Spleen (tissue), 11 donors: ENCODE results near the gene BCL3. TPM values are rescaled to one million over a fixed set of nuclear protein-coding genes. Genes with fewer than 3 reads are reported as not detected.

Source experiments
- DNase-seq: peaks from one replicate; pipeline ENCODE4 v3.0.0-alpha.2; 2020
- H3K27ac ChIP-seq, 8 donors: fragments of 200-600 bp; sonication (generic) in 7 of 8; 1 replicate in 4 of 8; 2 replicates in 4 of 8; pipeline versions ENCODE4 v1.5.0 to v1.8.0; 2016 to 2021; ENCODE audit warnings: inconsistent platforms in 4 of 8, mild to moderate bottlenecking in 4 of 8, moderate library complexity in 1 of 8
- H3K27me3 ChIP-seq, 7 donors: fragments of 200-600 bp; sonication (generic) in 6 of 7; replicated peaks in 1 of 7; 1 replicate in 4 of 7; 2 replicates in 3 of 7; pipeline versions ENCODE4 v1.5.0 to v1.8.0; 2016 to 2021; ENCODE audit warnings: inconsistent platforms in 3 of 7, mild to moderate bottlenecking in 1 of 7
- H3K36me3 ChIP-seq, 6 donors: fragments of 200-600 bp; sonication (generic) in 5 of 6; 1 replicate in 4 of 6; 2 replicates in 2 of 6; pipeline versions ENCODE4 v1.5.0 to v1.8.0; 2016 to 2021; ENCODE audit warnings: inconsistent platforms in 2 of 6
- H3K4me1 ChIP-seq, 6 donors: fragments of 200-600 bp; sonication (generic) in 5 of 6; 1 replicate in 3 of 6; 2 replicates in 3 of 6; pipeline versions ENCODE4 v1.5.0 to v1.8.0; 2016 to 2021; ENCODE audit warnings: inconsistent platforms in 3 of 6
- H3K4me3 ChIP-seq, 8 donors: fragments of 200-600 bp; sonication (generic) in 7 of 8; 1 replicate in 4 of 8; 2 replicates in 4 of 8; pipeline versions ENCODE4 v1.5.0 to v1.8.0; 2016 to 2021; ENCODE audit warnings: inconsistent platforms in 4 of 8, mild to moderate bottlenecking in 4 of 8, moderate library complexity in 2 of 8
- H3K9me3 ChIP-seq, 8 donors: fragments of 200-600 bp; sonication (generic) in 7 of 8; 1 replicate in 4 of 8; 2 replicates in 4 of 8; pipeline versions ENCODE4 v1.5.0 to v1.8.0; 2016 to 2021; ENCODE audit warnings: inconsistent platforms in 4 of 8
- POLR2A ChIP-seq, 3 donors: fragments of 450-650 bp; IDR thresholded peaks; one replicate each; pipeline ENCODE4 v1.5.1; 2017; ENCODE audit warnings: antibody characterized with exemption in 3 of 3, mild to moderate bottlenecking in 1 of 3
- POLR2AphosphoS5 ChIP-seq, 3 donors: sonication (generic); formaldehyde crosslinking; IDR thresholded peaks; one replicate each; pipeline ENCODE4 v1.5.1; 2017; ENCODE audit warnings: antibody characterized with exemption in 3 of 3
- WGBS, 5 donors: extraction: QIAGEN DNeasy Blood & Tissue Kit in 3 of 5; methylation state at CpG; one replicate each; pipeline versions ENCODE4 v1.1.5 to v1.1.7; 2013 to 2018; 5-methylcytosine and 5-hydroxymethylcytosine counted together
- intact Hi-C: fragments of 100-400 bp; cut with DNase I; formaldehyde crosslinking; loops from one replicate; pipeline ENCODE4 v1.15.0; 2023; ENCODE audit warnings: low total_unique reads
- polyA plus RNA-seq, 3 donors: library from polyadenylated mRNA; stranded (reverse); fragments of 200-250 nt; gene quantifications; one replicate each; pipeline ENCODE4 v1.2.1, GENCODE V29; 2013
- total RNA-seq, 7 donors: library from RNA; depleted of rRNA in 3 of 7; stranded (reverse); fragments of >200 nt in 3 of 7; fragmentation: NEBNext Ultra II Directional in 4 of 7; extraction: Animal tissue kit (Norgen Biotek cat#: 25700) in 4 of 7; gene quantifications; one replicate each; pipeline versions ENCODE4 v1.1.0 to v1.2.1, GENCODE V29; 2016 to 2021
- TF ChIP-seq, protein P1 (sequence below), 11 experiments: fragments of 200-600 bp in 7 of 11; fragments of 450-650 bp in 4 of 11; sonication (generic) in 4 of 11; IDR thresholded peaks in 8 of 11; conservative IDR thresholded peaks in 3 of 11; 1 replicate in 7 of 11; 2 replicates in 4 of 11; pipeline versions ENCODE4 v1.4.0 to v1.8.0; 2016 to 2021; ENCODE audit warnings: antibody characterized with exemption in 11 of 11, inconsistent platforms in 4 of 11, mild to moderate bottlenecking in 1 of 11
- donor health status: healthy with polysubstance abuse.
- donor health status: DM: no; HTN: no; CAD: no; lungs with moderate emphysema.
- donor health status: DM: no; HTN: no; CAD: no.
- donor health status: Bipolar disorder and iron deficiency.
- donor health status: healthy.
- donor health status: DM: no; HTN: no; CAD: no.
- donor health status: DM: yes; HTN: yes; CAD: no.

The BCL3 gene
- total and polyA plus RNA-seq, 10 donors, result 26.5 to 229 (median 76.9) TPM

DNA sequence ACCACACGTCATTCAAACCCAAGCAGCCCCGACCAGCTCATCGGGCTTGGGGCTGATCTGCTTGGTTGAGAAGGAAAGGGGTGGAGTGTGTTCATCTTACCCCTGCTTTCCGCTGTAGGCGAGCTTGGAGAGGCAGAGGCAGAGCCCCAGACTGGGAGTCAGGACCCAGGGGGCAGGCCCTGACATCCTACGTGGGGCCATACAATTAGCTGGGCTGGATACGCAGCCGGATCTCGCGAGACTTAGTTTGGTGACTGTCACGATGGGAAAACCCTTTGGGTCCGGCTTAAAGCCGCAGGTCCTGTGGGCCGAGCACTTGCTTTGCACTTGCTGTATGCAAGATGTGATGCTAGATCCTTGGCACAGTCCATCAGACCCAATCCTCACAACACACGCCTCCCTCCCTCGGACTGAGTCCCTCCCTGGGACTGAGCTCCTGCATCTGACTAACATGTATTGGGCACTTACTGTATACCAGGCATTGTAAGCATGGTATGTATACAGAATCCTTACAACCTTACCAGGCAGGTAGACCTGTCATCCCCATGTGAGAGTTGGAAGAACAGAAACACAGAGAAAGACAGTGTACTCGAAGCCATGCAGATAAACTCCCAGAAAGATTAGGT lies 45.8 kb upstream of the BCL3 start:
- H3K27ac ChIP-seq, result no peak overlapping the region
- intact Hi-C loops, result no loop called here
- H3K27me3 ChIP-seq, result peaks cover 0 to 5% (median 0%) of the 10 kb centered on the region in 7 donors
- TF ChIP-seq, protein P1, sequence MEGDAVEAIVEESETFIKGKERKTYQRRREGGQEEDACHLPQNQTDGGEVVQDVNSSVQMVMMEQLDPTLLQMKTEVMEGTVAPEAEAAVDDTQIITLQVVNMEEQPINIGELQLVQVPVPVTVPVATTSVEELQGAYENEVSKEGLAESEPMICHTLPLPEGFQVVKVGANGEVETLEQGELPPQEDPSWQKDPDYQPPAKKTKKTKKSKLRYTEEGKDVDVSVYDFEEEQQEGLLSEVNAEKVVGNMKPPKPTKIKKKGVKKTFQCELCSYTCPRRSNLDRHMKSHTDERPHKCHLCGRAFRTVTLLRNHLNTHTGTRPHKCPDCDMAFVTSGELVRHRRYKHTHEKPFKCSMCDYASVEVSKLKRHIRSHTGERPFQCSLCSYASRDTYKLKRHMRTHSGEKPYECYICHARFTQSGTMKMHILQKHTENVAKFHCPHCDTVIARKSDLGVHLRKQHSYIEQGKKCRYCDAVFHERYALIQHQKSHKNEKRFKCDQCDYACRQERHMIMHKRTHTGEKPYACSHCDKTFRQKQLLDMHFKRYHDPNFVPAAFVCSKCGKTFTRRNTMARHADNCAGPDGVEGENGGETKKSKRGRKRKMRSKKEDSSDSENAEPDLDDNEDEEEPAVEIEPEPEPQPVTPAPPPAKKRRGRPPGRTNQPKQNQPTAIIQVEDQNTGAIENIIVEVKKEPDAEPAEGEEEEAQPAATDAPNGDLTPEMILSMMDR (IDR thresholded peaks at IDR 0.05 in 8 of 11, conservative IDR thresholded peaks at IDR 0.05 in 3 of 11), result no peak
- TF ChIP-seq POLR2AphosphoS5 (IDR thresholded peaks at IDR 0.05) (no peak), POLR2A (IDR thresholded peaks at IDR 0.05) (no peak)
- DNase-seq, result no peak
- no peaks in the 10 kb centered on the region for H3K36me3 ChIP-seq
- no peak overlapping the region for H3K4me3 ChIP-seq
- no peaks in the 10 kb centered on the region for H3K9me3 ChIP-seq
- no peaks in the 10 kb centered on the region for H3K4me1 ChIP-seq
- 86 to 92% (median 90%) methylated on average over 14 to 17 of the region's 17 CpGs for WGBS, 5 donors

DNA sequence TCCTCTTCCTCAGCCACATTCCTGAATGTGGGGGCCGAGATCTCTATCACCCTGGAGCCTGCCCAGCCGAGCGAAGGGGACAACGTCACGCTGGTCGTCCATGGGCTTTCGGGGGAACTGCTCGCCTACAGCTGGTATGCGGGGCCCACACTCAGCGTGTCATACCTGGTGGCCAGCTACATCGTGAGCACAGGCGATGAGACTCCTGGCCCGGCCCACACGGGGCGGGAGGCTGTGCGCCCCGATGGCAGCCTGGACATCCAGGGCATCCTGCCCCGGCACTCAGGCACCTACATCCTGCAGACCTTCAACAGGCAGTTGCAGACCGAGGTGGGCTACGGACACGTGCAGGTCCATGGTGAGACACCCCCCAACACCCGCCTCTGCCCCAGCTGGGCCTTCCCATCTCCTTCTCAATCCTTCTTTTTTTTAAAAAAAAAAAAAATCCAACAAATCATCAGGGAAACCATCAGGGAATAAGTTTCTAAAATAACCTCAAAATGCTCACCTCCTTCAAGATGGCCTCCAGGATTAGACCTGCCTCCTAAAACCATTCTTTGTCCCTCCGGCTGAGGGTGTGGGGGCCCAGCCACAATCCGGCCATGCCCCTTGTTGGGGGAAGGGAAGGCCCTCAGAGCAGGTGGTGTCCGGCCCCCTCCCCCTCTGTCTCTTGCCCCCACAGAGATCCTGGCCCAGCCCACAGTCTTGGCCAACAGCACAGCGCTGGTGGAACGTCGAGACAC lies 45.0 kb upstream of the BCL3 start:
- no peaks in the 10 kb centered on the region for H3K9me3 ChIP-seq
- intact Hi-C loops, result no loop called here
- no peaks in the 10 kb centered on the region for H3K36me3 ChIP-seq
- DNase-seq, result no peak
- H3K27ac ChIP-seq, result no peak overlapping the region
- no peak overlapping the region for H3K4me3 ChIP-seq
- TF ChIP-seq POLR2A (IDR thresholded peaks at IDR 0.05), result no peak
- TF ChIP-seq, protein P1 (IDR thresholded peaks at IDR 0.05 in 8 of 11, conservative IDR thresholded peaks at IDR 0.05 in 3 of 11), result no peak
- no peak for TF ChIP-seq POLR2AphosphoS5 (IDR thresholded peaks at IDR 0.05)
- 85 to 94% (median 92%) methylated on average over 20 to 28 of the region's 28 CpGs for WGBS, 5 donors
- H3K27me3 ChIP-seq, result no peaks in the 10 kb centered on the region
- no peaks in the 10 kb centered on the region for H3K4me1 ChIP-seq

DNA sequence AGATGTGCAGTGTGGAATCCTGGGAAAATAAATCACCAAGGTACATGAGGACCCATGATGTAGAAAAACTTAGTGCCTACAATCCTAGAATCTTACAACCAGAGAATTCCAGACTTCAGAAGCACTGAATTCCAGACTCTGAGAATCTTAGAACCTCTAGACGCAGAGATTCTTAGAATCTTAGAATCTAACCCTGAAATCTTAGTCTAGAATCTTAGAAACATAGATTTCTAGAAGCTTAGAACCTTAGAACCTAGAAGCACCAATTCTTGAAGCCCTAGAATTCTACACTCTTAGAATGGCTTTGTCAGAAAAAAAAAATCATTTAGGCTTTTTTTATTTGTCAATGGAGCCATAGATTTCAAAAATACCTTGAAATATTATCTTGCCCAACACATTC lies 43.5 kb upstream of the BCL3 start:
- no peaks in the 10 kb centered on the region for H3K4me1 ChIP-seq
- TF ChIP-seq, protein P1 (IDR thresholded peaks at IDR 0.05 in 8 of 11, conservative IDR thresholded peaks at IDR 0.05 in 3 of 11), result no peak
- no peak for TF ChIP-seq POLR2A (IDR thresholded peaks at IDR 0.05)
- TF ChIP-seq POLR2AphosphoS5 (IDR thresholded peaks at IDR 0.05), result no peak
- 90 to 96% (median 95%) methylated on average over 1 of the region's 1 CpG for WGBS, 5 donors
- H3K36me3 ChIP-seq, result no peaks in the 10 kb centered on the region
- intact Hi-C loops, result no loop called here
- H3K9me3 ChIP-seq, result no peaks in the 10 kb centered on the region
- DNase-seq, result no peak
- no peak overlapping the region for H3K27ac ChIP-seq
- no peak overlapping the region for H3K4me3 ChIP-seq
- H3K27me3 ChIP-seq, result no peaks in the 10 kb centered on the region

DNA sequence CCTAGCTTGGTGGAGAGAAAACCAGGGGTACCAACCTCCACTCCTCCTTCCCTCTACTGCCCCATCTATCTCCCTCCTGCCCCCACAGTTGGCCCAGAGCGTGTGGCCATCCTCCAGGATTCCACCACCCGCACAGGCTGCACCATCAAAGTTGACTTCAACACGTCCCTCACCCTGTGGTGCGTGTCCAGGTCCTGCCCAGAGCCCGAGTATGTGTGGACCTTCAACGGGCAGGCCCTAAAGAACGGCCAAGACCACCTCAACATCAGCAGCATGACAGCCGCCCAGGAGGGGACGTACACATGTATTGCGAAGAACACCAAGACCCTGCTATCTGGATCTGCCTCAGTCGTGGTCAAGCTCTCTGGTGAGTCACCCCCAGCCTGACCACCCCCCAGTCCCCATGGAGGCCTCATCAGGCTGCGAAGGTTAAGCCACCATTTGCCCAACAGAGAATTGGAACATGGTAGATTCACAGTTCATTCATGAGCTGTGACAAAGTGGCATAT lies 43.0 kb upstream of the BCL3 start:
- H3K4me1 ChIP-seq, result peaks cover 0 to 5% (median 0%) of the 10 kb centered on the region in 6 donors
- no peaks in the 10 kb centered on the region for H3K27me3 ChIP-seq
- TF ChIP-seq POLR2A (IDR thresholded peaks at IDR 0.05) (no peak), POLR2AphosphoS5 (IDR thresholded peaks at IDR 0.05) (no peak)
- TF ChIP-seq, protein P1 (IDR thresholded peaks at IDR 0.05 in 8 of 11, conservative IDR thresholded peaks at IDR 0.05 in 3 of 11), result no peak
- intact Hi-C loops, result no loop called here
- no peaks in the 10 kb centered on the region for H3K9me3 ChIP-seq
- H3K27ac ChIP-seq, result no peak overlapping the region
- H3K4me3 ChIP-seq, result no peak overlapping the region
- H3K36me3 ChIP-seq, result no peaks in the 10 kb centered on the region
- WGBS, 5 donors, result 88 to 96% (median 90%) methylated on average over 11 to 12 of the region's 12 CpGs
- no peak for DNase-seq
